Neural progenitor cell (in vitro differentiated cells): ENCODE data around the gene TPSAB1.

Source experiments
- EZH2 ChIP-seq: fragments of 200-600 bp; sonication (generic); IDR thresholded peaks from 2 replicates; pipeline ENCODE4 v1.6.1; 2017; ENCODE audit warnings: antibody characterized with exemption, mild to moderate bottlenecking, moderate library complexity
- EZH2phosphoT487 ChIP-seq: fragments of 200-600 bp; sonication (generic); IDR thresholded peaks from 2 replicates; pipeline ENCODE4 v1.6.1; 2017; ENCODE audit warnings: antibody characterized with exemption
- TF ChIP-seq, protein P1 (sequence below): fragments of 200-600 bp; sonication (generic); IDR thresholded peaks from 2 replicates; pipeline ENCODE4 v1.5.1; 2017; ENCODE audit warnings: antibody characterized with exemption, mild to moderate bottlenecking

DNA sequence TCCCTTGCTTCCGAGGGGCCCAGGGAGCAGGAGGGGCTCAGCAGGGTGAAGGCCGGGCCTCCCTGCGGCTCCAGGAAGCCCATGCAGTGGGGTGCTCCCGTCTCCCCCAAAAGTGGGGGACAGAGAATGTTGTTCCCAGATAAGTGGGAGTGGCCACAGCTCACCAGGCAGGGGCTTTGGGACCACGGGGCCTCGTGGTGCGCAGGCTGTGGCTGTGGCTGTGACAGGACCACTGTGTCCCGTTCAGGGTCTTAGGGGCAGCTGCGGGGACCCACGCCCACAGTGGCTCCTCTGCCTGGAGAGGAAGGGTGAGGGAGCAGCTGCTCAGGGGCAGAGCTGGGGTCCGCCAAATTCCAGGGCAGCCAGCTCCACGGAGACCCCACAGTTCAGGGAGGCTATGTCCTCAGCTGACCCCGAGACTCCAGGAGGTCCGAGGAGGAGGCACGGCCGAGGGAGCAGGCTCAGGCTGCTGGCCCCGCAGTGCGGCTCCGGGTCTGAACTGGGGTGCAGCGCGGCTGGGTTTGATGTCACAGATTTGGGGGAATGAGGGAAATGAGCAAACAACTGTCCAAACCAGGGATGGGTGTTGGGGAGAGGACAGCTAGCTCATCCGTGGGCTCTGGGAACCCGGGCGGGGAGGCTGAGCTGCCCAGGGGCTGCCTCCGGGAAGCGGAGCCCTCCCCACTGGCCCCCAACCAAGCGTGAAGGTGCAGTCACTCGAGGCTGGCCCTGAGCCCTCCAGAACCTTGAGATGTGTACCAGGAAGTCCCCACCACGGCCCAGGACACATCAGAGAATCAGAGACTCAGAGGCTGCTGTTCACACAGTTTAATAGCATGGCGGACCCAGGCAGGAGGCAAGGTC, 38.8 kb downstream of the TPSAB1 start:
- TF ChIP-seq EZH2 (no peak), EZH2phosphoT487 (no peak)
- TF ChIP-seq, protein P1, sequence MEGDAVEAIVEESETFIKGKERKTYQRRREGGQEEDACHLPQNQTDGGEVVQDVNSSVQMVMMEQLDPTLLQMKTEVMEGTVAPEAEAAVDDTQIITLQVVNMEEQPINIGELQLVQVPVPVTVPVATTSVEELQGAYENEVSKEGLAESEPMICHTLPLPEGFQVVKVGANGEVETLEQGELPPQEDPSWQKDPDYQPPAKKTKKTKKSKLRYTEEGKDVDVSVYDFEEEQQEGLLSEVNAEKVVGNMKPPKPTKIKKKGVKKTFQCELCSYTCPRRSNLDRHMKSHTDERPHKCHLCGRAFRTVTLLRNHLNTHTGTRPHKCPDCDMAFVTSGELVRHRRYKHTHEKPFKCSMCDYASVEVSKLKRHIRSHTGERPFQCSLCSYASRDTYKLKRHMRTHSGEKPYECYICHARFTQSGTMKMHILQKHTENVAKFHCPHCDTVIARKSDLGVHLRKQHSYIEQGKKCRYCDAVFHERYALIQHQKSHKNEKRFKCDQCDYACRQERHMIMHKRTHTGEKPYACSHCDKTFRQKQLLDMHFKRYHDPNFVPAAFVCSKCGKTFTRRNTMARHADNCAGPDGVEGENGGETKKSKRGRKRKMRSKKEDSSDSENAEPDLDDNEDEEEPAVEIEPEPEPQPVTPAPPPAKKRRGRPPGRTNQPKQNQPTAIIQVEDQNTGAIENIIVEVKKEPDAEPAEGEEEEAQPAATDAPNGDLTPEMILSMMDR = no peak
